VCaP (cell line): ENCODE data around the gene TRIM37.
A peak's percentile ranks its signal among the peaks of the same experiment; 100 is the strongest.
"Not testable (repeated sequence)": the region's sequence is repeated elsewhere in the genome, so short reads cannot be mapped to it uniquely, and the experiment has no call there.

Experiments used
- H3K27ac ChIP-seq: fragments of 450-650 bp; 2 replicates; pipeline ENCODE4 v1.5.1; 2017
- CTCF ChIP-seq: fragments of 450-650 bp; conservative IDR thresholded peaks from 2 replicates; pipeline ENCODE4 v1.5.1; 2017; ENCODE audit warnings: mild to moderate bottlenecking, moderate library complexity

Gene TRIM37

GRCh38 chr17:58956997-58957724 is 149.5 kb downstream of the TRIM37 start:
- H3K27ac ChIP-seq, result peak overlapping the region; percentile 62; the same call in 1 of the 2 replicates
- no peak for TF ChIP-seq CTCF

- H3K27ac ChIP-seq, result not testable (repeated sequence)
Observed at GRCh38 chr17:58954358-58954757, 152.3 kb downstream of the TRIM37 start.

- no peak overlapping the region for H3K27ac ChIP-seq
- TF ChIP-seq CTCF, result no peak
Observed at GRCh38 chr17:58947824-58948223, 158.9 kb downstream of the TRIM37 start.

GRCh38 chr17:58947411-58947810 is 159.3 kb downstream of the TRIM37 start:
- no peak overlapping the region for H3K27ac ChIP-seq
- no peak for TF ChIP-seq CTCF

- TF ChIP-seq CTCF, result no peak
- H3K27ac ChIP-seq, result no peak overlapping the region
Observed at GRCh38 chr17:58944166-58944565, 162.5 kb downstream of the TRIM37 start.

- no peak overlapping the region for H3K27ac ChIP-seq
- TF ChIP-seq CTCF, result no peak
Observed at GRCh38 chr17:58936295-58936694, 170.4 kb downstream of the TRIM37 start.

- H3K27ac ChIP-seq, result no peak overlapping the region
- TF ChIP-seq CTCF, result no peak
Observed at GRCh38 chr17:58932956-58933355, 173.7 kb downstream of the TRIM37 start.
